T-helper 1 cell treated with Interleukin-12 subunit alpha and Interleukin-12 subunit beta and Interleukin-4 antibody, amounts not matched to agents 30 μg/mL and 1 μg/mL, for 36 hours (primary cell): ENCODE results near the gene PRSS50.

ENCODE experiments used
- H3K27ac Mint-ChIP-seq: one replicate; pipeline ENCODE4 v1.8.0; 2021; ENCODE audit warnings: mild to moderate bottlenecking, mixed read lengths
- H3K27me3 Mint-ChIP-seq: one replicate; pipeline ENCODE4 v1.8.0; 2021; ENCODE audit warnings: low read depth, mixed read lengths
- H3K36me3 Mint-ChIP-seq: one replicate; pipeline ENCODE4 v1.8.0; 2021; ENCODE audit warnings: low read depth, mixed read lengths
- H3K4me1 Mint-ChIP-seq: one replicate; pipeline ENCODE4 v1.8.0; 2021; ENCODE audit warnings: low read depth, mixed read lengths
- H3K4me3 Mint-ChIP-seq: one replicate; pipeline ENCODE4 v1.8.0; 2021; ENCODE audit warnings: mild to moderate bottlenecking, moderate library complexity, mixed read lengths
- H3K9me3 Mint-ChIP-seq: one replicate; pipeline ENCODE4 v1.8.0; 2021; ENCODE audit warnings: mixed read lengths

The PRSS50 gene

GRCh38 chr3:46736006-46736872 lies 18.6 kb upstream of the PRSS50 start:
- no peaks in the 10 kb centered on the region for H3K9me3 Mint-ChIP-seq
- no peaks in the 10 kb centered on the region for H3K4me1 Mint-ChIP-seq
- no peak overlapping the region for H3K4me3 Mint-ChIP-seq
- H3K27ac Mint-ChIP-seq: no peak overlapping the region
- peaks cover 19% of the 10 kb centered on the region for H3K27me3 Mint-ChIP-seq
- no peaks in the 10 kb centered on the region for H3K36me3 Mint-ChIP-seq

GRCh38 chr3:46734773-46735172 lies 17.1 kb upstream of the PRSS50 start:
- no peak overlapping the region for H3K4me3 Mint-ChIP-seq
- H3K36me3 Mint-ChIP-seq: no peaks in the 10 kb centered on the region
- H3K27ac Mint-ChIP-seq: no peak overlapping the region
- H3K4me1 Mint-ChIP-seq: no peaks in the 10 kb centered on the region
- H3K9me3 Mint-ChIP-seq: no peaks in the 10 kb centered on the region
- H3K27me3 Mint-ChIP-seq: peaks cover 25% of the 10 kb centered on the region

- Mint-ChIP-seq H3K27ac (no peak overlapping the region), H3K4me1 (no peaks in the 10 kb centered on the region), H3K9me3 (no peaks in the 10 kb centered on the region), H3K36me3 (no peaks in the 10 kb centered on the region), H3K4me3 (no peak overlapping the region), H3K27me3 (peaks cover 31% of the 10 kb centered on the region)
These were observed 15.5 kb upstream of the PRSS50 start for GRCh38 chr3:46733026-46733800.

GRCh38 chr3:46731795-46732194 lies 14.1 kb upstream of the PRSS50 start:
- H3K9me3 Mint-ChIP-seq: no peaks in the 10 kb centered on the region
- H3K4me1 Mint-ChIP-seq: no peaks in the 10 kb centered on the region
- no peaks in the 10 kb centered on the region for H3K36me3 Mint-ChIP-seq
- peaks cover 29% of the 10 kb centered on the region for H3K27me3 Mint-ChIP-seq
- no peak overlapping the region for H3K4me3 Mint-ChIP-seq
- H3K27ac Mint-ChIP-seq: no peak overlapping the region

- H3K4me1 Mint-ChIP-seq: no peaks in the 10 kb centered on the region
These were observed 13.2 kb upstream of the PRSS50 start for GRCh38 chr3:46730819-46731218.

GRCh38 chr3:46729038-46729437 lies 11.4 kb upstream of the PRSS50 start:
- Mint-ChIP-seq H3K27me3 (peaks cover 34% of the 10 kb centered on the region), H3K36me3 (no peaks in the 10 kb centered on the region), H3K27ac (no peak overlapping the region), H3K4me1 (no peaks in the 10 kb centered on the region), H3K9me3 (no peaks in the 10 kb centered on the region), H3K4me3 (no peak overlapping the region)

More at GRCh38 chr3:46730819-46731218, 13.2 kb upstream of the PRSS50 start:
- Mint-ChIP-seq H3K9me3 (no peaks in the 10 kb centered on the region), H3K36me3 (no peaks in the 10 kb centered on the region), H3K27ac (no peak overlapping the region), H3K4me3 (no peak overlapping the region), H3K27me3 (peaks cover 33% of the 10 kb centered on the region)

- Mint-ChIP-seq H3K27me3 (peaks cover 22% of the 10 kb centered on the region), H3K27ac (no peak overlapping the region), H3K4me3 (no peak overlapping the region), H3K36me3 (no peaks in the 10 kb centered on the region), H3K9me3 (no peaks in the 10 kb centered on the region), H3K4me1 (no peaks in the 10 kb centered on the region)
These were observed 8.1 kb upstream of the PRSS50 start for GRCh38 chr3:46725621-46726314.

GRCh38 chr3:46724424-46724823 lies 6.8 kb upstream of the PRSS50 start:
- no peaks in the 10 kb centered on the region for H3K36me3 Mint-ChIP-seq
- no peaks in the 10 kb centered on the region for H3K9me3 Mint-ChIP-seq
- peaks cover 15% of the 10 kb centered on the region for H3K27me3 Mint-ChIP-seq
- no peaks in the 10 kb centered on the region for H3K4me1 Mint-ChIP-seq
- H3K4me3 Mint-ChIP-seq: no peak overlapping the region
- no peak overlapping the region for H3K27ac Mint-ChIP-seq

- no peak overlapping the region for H3K27ac Mint-ChIP-seq
- H3K27me3 Mint-ChIP-seq: peaks cover 6% of the 10 kb centered on the region
- H3K36me3 Mint-ChIP-seq: no peaks in the 10 kb centered on the region
- H3K4me1 Mint-ChIP-seq: no peaks in the 10 kb centered on the region
- no peaks in the 10 kb centered on the region for H3K9me3 Mint-ChIP-seq
- no peak overlapping the region for H3K4me3 Mint-ChIP-seq
These were observed 4.8 kb upstream of the PRSS50 start for GRCh38 chr3:46722443-46722842.

- Mint-ChIP-seq H3K27me3 (peaks cover 3% of the 10 kb centered on the region), H3K4me3 (no peak overlapping the region), H3K27ac (no peak overlapping the region), H3K9me3 (no peaks in the 10 kb centered on the region), H3K36me3 (no peaks in the 10 kb centered on the region), H3K4me1 (no peaks in the 10 kb centered on the region)
These were observed 3.3 kb upstream of the PRSS50 start for GRCh38 chr3:46721009-46721408.

- H3K36me3 Mint-ChIP-seq: no peaks in the 10 kb centered on the region
These were observed 2.1 kb upstream of the PRSS50 start for GRCh38 chr3:46719735-46720271.

GRCh38 chr3:46719044-46719565 lies 1.4 kb upstream of the PRSS50 start:
- Mint-ChIP-seq H3K27ac (no peak overlapping the region), H3K4me3 (no peak overlapping the region), H3K36me3 (no peaks in the 10 kb centered on the region), H3K9me3 (no peaks in the 10 kb centered on the region), H3K27me3 (no peaks in the 10 kb centered on the region), H3K4me1 (no peaks in the 10 kb centered on the region)

More at GRCh38 chr3:46719735-46720271, 2.1 kb upstream of the PRSS50 start:
- Mint-ChIP-seq H3K9me3 (no peaks in the 10 kb centered on the region), H3K27ac (no peak overlapping the region), H3K4me1 (no peaks in the 10 kb centered on the region), H3K4me3 (no peak overlapping the region), H3K27me3 (no peaks in the 10 kb centered on the region)

- Mint-ChIP-seq H3K27me3 (no peaks in the 10 kb centered on the region), H3K4me1 (no peaks in the 10 kb centered on the region), H3K9me3 (no peaks in the 10 kb centered on the region), H3K4me3 (no peak overlapping the region), H3K36me3 (no peaks in the 10 kb centered on the region), H3K27ac (no peak overlapping the region)
These were observed 918 bp downstream of the PRSS50 start for GRCh38 chr3:46716461-46717441.
